Loucy (cell line): ENCODE measurements around the gene TMEM190.

ENCODE experiments used
- EZH2phosphoT487 ChIP-seq: fragments of 200-600 bp; IDR thresholded peaks from 2 replicates; pipeline ENCODE4 v1.6.1; 2018; ENCODE audit warnings: antibody characterized with exemption, mild to moderate bottlenecking, moderate library complexity, borderline replicate concordance
- TF ChIP-seq, protein P1 (sequence below): fragments of 200-600 bp; sonication (generic); conservative IDR thresholded peaks from 2 replicates; pipeline ENCODE4 v1.5.1; 2014; ENCODE audit warnings: mild to moderate bottlenecking, antibody characterized with exemption, low read length

DNA sequence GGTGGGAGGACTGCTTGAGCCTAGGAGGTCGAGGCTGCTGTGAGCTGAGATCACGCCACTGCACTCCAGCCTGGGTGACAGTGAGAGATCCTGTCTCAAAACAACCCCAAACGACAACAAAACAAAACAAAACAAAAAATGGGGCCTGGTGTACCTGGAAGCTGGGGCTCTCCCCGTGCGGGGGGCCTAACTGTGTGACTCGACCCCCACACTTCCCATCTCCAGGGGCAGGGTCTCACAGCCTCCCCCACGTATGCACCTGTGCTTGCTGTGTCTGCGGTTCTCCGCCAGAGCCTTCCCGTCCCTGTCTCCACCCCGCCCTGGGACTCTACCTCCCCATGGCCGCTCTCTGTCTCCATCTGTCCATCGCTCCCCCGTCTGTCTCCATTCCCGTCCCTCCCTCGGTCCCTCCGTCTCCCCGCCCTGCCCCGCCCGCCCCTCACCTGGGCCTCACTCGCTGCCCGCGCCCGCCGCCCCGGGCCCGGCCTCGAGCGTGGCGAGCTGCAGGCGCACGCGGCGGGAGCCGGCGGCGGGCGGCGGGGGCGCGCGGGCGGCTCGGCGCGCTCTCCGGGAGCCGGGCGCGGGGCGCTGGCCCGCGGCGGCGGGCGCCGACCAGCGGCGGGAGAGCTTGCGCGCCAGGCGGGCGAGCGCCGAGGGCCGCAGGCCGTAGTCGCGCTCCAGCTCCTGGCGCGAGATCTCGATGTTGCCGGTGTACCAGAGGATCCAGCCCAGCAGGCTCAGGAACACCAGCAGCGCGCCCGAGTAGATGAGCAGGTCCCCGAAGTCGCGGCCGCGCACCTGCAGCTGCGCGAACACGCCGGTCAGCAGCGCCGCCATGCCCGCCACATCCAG, 6.9 kb downstream of the TMEM190 start:
- TF ChIP-seq, protein P1, sequence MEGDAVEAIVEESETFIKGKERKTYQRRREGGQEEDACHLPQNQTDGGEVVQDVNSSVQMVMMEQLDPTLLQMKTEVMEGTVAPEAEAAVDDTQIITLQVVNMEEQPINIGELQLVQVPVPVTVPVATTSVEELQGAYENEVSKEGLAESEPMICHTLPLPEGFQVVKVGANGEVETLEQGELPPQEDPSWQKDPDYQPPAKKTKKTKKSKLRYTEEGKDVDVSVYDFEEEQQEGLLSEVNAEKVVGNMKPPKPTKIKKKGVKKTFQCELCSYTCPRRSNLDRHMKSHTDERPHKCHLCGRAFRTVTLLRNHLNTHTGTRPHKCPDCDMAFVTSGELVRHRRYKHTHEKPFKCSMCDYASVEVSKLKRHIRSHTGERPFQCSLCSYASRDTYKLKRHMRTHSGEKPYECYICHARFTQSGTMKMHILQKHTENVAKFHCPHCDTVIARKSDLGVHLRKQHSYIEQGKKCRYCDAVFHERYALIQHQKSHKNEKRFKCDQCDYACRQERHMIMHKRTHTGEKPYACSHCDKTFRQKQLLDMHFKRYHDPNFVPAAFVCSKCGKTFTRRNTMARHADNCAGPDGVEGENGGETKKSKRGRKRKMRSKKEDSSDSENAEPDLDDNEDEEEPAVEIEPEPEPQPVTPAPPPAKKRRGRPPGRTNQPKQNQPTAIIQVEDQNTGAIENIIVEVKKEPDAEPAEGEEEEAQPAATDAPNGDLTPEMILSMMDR, result no peak
- no peak for TF ChIP-seq EZH2phosphoT487
